Activated CD8-positive, alpha-beta T cell treated with anti-CD3 and anti-CD28 coated beads for 36 hours (primary cell): Measurements from ENCODE around the gene GALNT2. TPM values are rescaled to one million over a fixed set of nuclear protein-coding genes. Genes with fewer than 3 reads are reported as not detected.

Source experiments
- ATAC-seq: fragments of 200-7000 bp; cut with Tn5 transposase; one replicate; pipeline ENCODE4 v1.10.0; 2021; ENCODE audit warnings: mild to moderate bottlenecking, moderate library complexity
- CTCF ChIA-PET: fragments of 350-600 bp; sonication (Branson Sonifier 250); formaldehyde crosslinking; loops from one replicate; lab custom pipeline; 2021; ENCODE audit warnings: antibody characterized with exemption; lab: Charles Lee
- POLR2A ChIA-PET: fragments of 350-600 bp; sonication (Branson Sonifier 250); formaldehyde crosslinking; loops from one replicate; lab custom pipeline; 2021; ENCODE audit warnings: antibody characterized with exemption; lab: Charles Lee
- DNase-seq: peaks from one replicate; pipeline ENCODE4 v3.0.0-alpha.2; 2020
- H3K27ac Mint-ChIP-seq: one replicate; pipeline ENCODE4 v1.8.0; 2021; ENCODE audit warnings: mild to moderate bottlenecking, mixed read lengths
- H3K27me3 Mint-ChIP-seq: one replicate; pipeline ENCODE4 v1.8.0; 2021; ENCODE audit warnings: mixed read lengths
- H3K36me3 Mint-ChIP-seq: one replicate; pipeline ENCODE4 v1.8.0; 2021; ENCODE audit warnings: low read depth, mixed read lengths
- H3K4me1 Mint-ChIP-seq: one replicate; pipeline ENCODE4 v1.8.0; 2021; ENCODE audit warnings: low read depth, mixed read lengths
- H3K4me3 Mint-ChIP-seq: one replicate; pipeline ENCODE4 v1.8.0; 2021; ENCODE audit warnings: mild to moderate bottlenecking, moderate library complexity, mixed read lengths
- H3K9me3 Mint-ChIP-seq: one replicate; pipeline ENCODE4 v1.8.0; 2021; ENCODE audit warnings: mixed read lengths
- CTCF ChIP-seq: fragments of 200-600 bp; IDR thresholded peaks from one replicate; pipeline ENCODE4 v1.8.0; 2022; ENCODE audit warnings: antibody characterized with exemption, mild to moderate bottlenecking
- intact Hi-C: fragments of 100-400 bp; cut with micrococcal nuclease; formaldehyde crosslinking; loops from one replicate; pipeline ENCODE4 v1.10.0; 2022
- total RNA-seq, 2 experiments: library from RNA; stranded (reverse); gene quantifications; one replicate each; pipeline ENCODE4 v1.2.3, GENCODE V29; 2021

Gene GALNT2
- total RNA-seq, 2 experiments from 2014 or later, result 40.1 to 42.3 TPM

GRCh38 chr1:230166366-230167132 is 99.5 kb downstream of the GALNT2 start:
- DNase-seq, result no peak
- H3K27ac Mint-ChIP-seq, result peak overlapping the region; percentile 22
- ChIA-PET CTCF (interaction anchor here (0.6 to 3.2 kb wide), 28 partner anchors 9 to 505 kb away, joined by 3 to 21 read pairs (median 4); no protein-coding TSS in a partner anchor), POLR2A (no interaction called here)
- no peak overlapping the region for H3K4me3 Mint-ChIP-seq
- no peaks in the 10 kb centered on the region for H3K27me3 Mint-ChIP-seq
- intact Hi-C loops, result no loop called here
- H3K36me3 Mint-ChIP-seq, result peaks cover 1% of the 10 kb centered on the region
- H3K4me1 Mint-ChIP-seq, result peaks cover 41% of the 10 kb centered on the region
- no peak for TF ChIP-seq CTCF
- ATAC-seq, result peak; percentile 25
- H3K9me3 Mint-ChIP-seq, result no peaks in the 10 kb centered on the region

GRCh38 chr1:230167419-230167852 is 100.4 kb downstream of the GALNT2 start:
- ATAC-seq (peak; percentile 75), DNase-seq (peak; percentile 48)
- H3K4me3 Mint-ChIP-seq, result no peak overlapping the region
- H3K9me3 Mint-ChIP-seq, result no peaks in the 10 kb centered on the region
- ChIA-PET POLR2A (interaction anchor here (0.7 kb wide), 1 partner anchor 419 kb away, joined by 3 read pairs; no protein-coding TSS in a partner anchor), CTCF (interaction anchor here (0.6 to 3.2 kb wide), 26 partner anchors 10 to 506 kb away, joined by 3 to 21 read pairs (median 4); no protein-coding TSS in a partner anchor)
- peak; percentile 80 for TF ChIP-seq CTCF
- intact Hi-C loops, result no loop called here
- H3K36me3 Mint-ChIP-seq, result peaks cover 1% of the 10 kb centered on the region
- peaks cover 42% of the 10 kb centered on the region for H3K4me1 Mint-ChIP-seq
- H3K27ac Mint-ChIP-seq, result peak overlapping the region; percentile 39
- H3K27me3 Mint-ChIP-seq, result no peaks in the 10 kb centered on the region

DNA sequence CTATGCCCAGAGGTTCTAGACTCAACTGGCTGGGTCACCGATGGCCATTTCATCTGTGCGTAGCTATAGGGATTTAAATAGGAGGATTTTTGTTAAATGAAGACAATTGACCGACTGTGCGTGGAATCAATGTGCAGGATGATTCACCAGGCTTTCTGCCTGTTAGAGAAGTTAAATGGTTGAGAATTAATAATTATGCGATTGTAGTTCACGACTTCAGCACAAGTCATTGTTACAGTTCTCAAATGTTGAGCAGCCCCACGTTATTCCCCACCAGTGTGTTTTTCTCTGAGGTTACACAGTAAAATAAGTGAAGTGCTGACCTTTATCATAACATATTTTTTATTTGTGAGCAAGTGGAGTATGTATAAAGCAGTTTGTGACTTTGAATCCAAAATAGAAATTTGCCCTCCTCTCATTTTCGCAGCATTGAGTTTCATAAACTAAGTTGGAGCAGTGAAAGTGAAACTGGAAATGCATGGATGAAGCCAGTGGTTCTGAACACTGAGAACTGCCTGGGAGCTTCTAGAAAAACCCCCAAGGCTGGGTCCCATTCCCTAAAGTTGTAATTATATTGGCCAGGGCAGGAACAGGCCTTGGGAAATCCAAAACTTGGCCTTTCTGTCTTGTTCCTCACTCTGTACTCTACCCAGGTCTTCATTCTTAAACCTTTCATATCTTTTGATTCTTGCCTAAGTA is 102.6 kb downstream of the GALNT2 start:
- H3K9me3 Mint-ChIP-seq, result no peaks in the 10 kb centered on the region
- no peak for DNase-seq
- no peaks in the 10 kb centered on the region for H3K27me3 Mint-ChIP-seq
- H3K4me1 Mint-ChIP-seq, result peaks cover 50% of the 10 kb centered on the region
- TF ChIP-seq CTCF, result no peak
- intact Hi-C loops, result no loop called here
- peak overlapping the region; percentile 50 for H3K27ac Mint-ChIP-seq
- H3K36me3 Mint-ChIP-seq, result peaks cover 1% of the 10 kb centered on the region
- ChIA-PET CTCF (interaction anchor here (1.0 kb wide), 1 partner anchor 39 kb away, joined by 3 read pairs; no protein-coding TSS in a partner anchor), POLR2A (interaction anchor here (0.6 kb wide), 1 partner anchor 52 kb away, joined by 3 read pairs; no protein-coding TSS in a partner anchor)
- H3K4me3 Mint-ChIP-seq, result peak overlapping the region; percentile 3
- no peak for ATAC-seq

DNA sequence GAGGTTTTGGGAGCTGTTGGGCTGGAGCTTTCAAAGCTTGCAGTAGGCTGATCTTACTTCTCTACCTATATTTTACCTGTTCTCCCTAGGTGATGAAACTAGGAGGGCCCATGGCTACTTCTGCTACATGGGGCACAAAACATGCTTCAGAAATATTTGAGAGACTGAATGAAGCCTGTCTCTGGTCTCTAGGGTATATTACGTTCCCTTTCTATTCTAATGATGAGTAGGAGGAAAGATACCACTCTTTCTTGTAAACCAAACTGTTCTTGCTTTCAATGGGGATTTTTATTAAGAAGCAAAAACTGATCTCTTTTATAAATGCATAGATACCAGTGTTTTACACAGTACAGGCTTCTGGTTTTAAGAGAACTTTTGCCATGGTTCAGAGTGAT is 103.1 kb downstream of the GALNT2 start:
- ATAC-seq (no peak), DNase-seq (no peak)
- peak overlapping the region; percentile 50 for H3K27ac Mint-ChIP-seq
- no peaks in the 10 kb centered on the region for H3K27me3 Mint-ChIP-seq
- intact Hi-C loops, result no loop called here
- ChIA-PET CTCF (no interaction called here), POLR2A (interaction anchor here (0.6 kb wide), 1 partner anchor 52 kb away, joined by 3 read pairs; no protein-coding TSS in a partner anchor)
- peaks cover 50% of the 10 kb centered on the region for H3K4me1 Mint-ChIP-seq
- H3K36me3 Mint-ChIP-seq, result peaks cover 1% of the 10 kb centered on the region
- no peaks in the 10 kb centered on the region for H3K9me3 Mint-ChIP-seq
- no peak for TF ChIP-seq CTCF
- no peak overlapping the region for H3K4me3 Mint-ChIP-seq
